ENCODE results near the gene SNUPN.

DNA sequence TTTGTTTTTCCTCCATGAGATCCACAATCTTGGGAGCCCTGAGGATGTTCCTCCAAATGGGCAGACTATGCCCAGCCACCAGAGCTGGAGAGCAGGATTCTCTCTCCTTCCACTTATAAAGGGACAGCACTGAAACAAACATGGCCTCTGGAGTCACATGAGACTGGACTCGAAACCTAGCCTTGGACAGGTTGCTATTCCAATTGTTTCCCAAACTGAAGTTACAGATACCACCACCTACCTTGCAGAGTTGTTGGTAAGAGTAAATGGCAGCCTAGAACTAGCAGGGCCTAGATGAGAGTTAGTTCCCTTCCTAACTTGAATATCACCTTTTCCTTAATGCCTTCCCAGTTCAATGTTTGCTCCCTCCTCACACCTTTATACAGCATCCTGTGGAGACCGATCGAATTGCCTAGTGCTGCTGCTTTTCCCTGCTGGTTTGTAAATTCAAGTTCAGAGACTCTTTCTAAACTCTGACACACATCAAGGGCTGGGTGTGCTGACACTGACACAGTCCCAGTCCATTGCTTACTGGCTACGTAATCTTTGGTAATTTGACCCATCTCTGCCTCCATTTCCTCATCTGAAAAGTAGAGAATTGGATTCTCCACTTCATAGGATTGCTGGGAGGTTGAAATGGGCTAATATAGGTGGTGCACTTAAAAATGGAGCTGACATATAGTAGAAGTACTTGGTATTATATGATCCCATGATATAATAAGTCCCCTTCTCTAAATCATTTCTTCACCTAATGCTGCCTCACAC, 11.9 kb upstream of the SNUPN start:
- TF ChIP-seq EZH2 (optimal IDR thresholded peaks at IDR 0.05; ENCODE audit: low read depth, low read length), result no peak
- TF ChIP-seq, protein P1, sequence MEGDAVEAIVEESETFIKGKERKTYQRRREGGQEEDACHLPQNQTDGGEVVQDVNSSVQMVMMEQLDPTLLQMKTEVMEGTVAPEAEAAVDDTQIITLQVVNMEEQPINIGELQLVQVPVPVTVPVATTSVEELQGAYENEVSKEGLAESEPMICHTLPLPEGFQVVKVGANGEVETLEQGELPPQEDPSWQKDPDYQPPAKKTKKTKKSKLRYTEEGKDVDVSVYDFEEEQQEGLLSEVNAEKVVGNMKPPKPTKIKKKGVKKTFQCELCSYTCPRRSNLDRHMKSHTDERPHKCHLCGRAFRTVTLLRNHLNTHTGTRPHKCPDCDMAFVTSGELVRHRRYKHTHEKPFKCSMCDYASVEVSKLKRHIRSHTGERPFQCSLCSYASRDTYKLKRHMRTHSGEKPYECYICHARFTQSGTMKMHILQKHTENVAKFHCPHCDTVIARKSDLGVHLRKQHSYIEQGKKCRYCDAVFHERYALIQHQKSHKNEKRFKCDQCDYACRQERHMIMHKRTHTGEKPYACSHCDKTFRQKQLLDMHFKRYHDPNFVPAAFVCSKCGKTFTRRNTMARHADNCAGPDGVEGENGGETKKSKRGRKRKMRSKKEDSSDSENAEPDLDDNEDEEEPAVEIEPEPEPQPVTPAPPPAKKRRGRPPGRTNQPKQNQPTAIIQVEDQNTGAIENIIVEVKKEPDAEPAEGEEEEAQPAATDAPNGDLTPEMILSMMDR (IDR thresholded peaks at IDR 0.05; ENCODE audit: low read length), result no peak
